Measurements from ENCODE around the gene CNR2.
"Not testable (repeated sequence)": the region's sequence is repeated elsewhere in the genome, so short reads cannot be mapped to it uniquely, and the experiment has no call there.

Gene CNR2

GRCh38 chr1:23879809-23880208 lies 33.4 kb downstream of the CNR2 start:
- no peak for DNase-seq

- no peak for DNase-seq
Observed at GRCh38 chr1:23878668-23879067, 34.5 kb downstream of the CNR2 start.

DNA sequence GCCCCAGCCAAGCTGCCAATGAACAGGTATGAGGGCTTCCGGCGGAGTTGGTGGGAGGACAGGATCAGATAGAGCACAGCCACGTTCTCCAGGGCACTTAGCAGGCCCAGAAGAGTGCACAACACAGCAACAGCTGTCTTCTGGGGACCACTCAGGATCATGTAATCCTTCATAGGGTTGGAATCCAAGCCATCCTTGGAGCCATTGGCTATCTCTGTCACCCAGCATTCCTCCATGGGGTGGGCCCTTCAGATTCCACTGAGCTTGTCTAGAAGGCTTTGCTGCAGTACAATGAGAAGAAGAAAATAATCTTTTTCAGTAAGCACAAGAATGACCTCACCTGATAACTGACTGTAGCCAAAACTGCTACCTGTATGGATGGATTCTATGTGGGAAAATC lies 37.8 kb downstream of the CNR2 start:
- DNase-seq: no peak

GRCh38 chr1:23872421-23872820 lies 40.7 kb downstream of the CNR2 start:
- no peak for DNase-seq

DNA sequence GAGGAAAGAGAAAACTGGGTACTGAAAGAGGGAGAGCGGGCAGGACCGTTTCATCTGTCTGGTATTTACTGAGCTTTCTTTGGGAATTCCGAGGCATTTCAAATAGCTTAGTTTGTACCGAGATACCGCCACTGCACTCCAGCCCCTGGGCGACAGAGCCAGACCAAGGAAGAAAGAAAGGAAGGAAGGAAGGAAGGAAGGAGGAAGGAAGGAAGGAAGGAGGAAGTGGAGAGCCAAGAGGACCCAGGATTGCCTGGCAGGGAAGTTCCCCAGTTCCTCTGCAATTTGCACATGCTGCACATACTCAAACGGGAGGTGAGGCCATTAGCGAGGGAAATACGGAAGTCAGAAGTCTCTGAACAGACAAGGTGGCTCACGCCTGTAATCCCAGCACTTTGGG lies 44.1 kb downstream of the CNR2 start:
- DNase-seq: no peak

DNA sequence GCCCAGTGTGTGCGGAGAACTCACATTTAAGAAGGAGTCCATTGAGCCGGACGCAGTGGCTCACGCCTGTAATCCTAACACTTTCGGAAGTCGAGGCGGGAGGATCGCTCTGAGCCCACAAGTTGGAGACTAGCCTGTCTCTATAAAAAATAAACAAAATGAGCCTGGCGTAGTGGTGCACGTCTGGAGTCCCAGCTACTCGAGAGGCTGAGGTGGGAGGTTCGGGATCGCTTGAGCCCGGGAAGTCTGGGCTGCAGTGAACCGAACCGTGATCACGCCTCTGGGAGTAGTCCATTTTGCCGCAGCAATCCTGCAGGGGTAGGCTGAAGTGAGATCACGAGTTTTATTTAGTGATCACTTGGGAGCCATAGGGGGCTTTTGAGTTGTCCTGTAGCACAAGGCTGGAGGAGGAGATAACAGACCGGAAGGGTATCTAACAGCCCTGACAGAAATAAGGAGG lies 44.6 kb downstream of the CNR2 start:
- no peak for DNase-seq

DNA sequence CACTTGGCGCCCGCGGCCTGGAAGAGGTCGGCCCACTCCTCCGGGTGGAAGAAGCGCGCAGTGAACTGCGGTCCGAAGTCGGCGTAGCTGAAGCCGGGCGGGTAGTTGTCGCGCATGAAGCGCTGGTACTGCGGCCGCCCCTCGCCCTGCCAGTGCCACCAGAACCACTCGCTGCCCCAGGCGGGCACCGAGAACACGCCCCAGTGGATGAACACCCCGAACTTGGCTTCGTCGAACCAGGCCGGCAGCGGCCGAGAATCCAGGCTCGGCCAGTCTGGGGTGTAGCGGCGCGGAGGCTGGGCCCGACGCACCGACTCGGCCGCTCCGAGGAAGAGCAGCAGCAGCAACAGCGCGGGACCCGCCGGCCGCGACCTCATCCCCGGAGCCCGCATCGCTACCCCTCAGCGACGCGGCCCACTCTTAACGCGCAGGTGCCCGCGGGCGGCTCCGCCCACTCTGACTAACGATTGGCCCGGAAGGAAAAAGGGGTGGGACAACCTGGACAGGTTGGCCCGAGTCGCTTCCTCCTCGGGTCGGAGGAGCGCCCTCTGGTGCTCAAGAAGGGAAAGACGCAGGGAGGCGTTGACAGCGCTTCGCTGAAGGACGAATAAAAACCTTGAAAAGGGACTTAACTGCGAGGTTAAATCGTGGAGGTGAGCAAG lies 45.1 kb downstream of the CNR2 start, which contains the start of gene FUCA1:
Gene FUCA1 (minus strand): TSS at position 396 of the 662 bp plus-strand sequence. CDS start 4 bp downstream, at position 392.
- DNase-seq: peak; percentile 85

- DNase-seq: no peak
Observed at GRCh38 chr1:23867542-23867894, 45.6 kb downstream of the CNR2 start.

- peak; percentile 49 for DNase-seq
Observed at GRCh38 chr1:23865543-23865930, 47.6 kb downstream of the CNR2 start.

DNA sequence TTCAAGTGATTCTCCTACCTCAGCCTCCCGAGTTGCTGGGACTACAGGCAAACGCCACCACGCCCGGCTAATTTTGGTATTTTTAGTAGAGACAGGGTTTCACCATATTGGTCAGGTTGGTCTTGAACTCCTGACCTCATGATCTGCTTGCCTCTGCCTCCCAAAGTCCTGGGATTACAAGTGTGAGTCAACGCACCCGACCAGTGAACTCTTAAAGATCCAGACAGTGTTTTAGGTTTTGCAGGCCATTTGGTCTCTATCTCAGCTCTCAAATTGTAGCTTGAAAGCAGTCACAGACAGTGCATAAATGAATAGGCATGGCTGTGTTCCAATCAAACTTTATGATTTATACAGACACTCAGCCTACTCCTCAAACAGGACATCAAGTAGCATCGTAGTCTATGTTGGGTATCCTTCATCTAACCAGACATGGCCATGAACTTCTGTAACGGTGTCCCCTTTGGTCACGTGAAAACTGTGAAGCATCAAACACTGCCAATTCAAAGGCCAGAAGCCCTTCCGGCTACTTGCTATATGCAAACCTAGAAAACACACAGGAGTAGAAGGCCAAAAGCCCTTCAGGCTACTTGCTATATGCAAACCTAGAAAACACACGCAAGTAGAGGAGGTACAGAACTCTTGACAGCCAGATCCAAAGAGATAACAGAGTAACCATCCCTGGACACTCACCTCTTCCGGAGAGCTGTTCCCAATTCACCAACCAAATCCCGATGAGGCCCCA lies 48.2 kb downstream of the CNR2 start:
- no peak for DNase-seq

GRCh38 chr1:23862640-23863039 lies 50.5 kb downstream of the CNR2 start:
- DNase-seq: no peak

- DNase-seq: no peak
Observed at GRCh38 chr1:23854568-23854967, 58.6 kb downstream of the CNR2 start.

GRCh38 chr1:23853124-23853523 lies 60.0 kb downstream of the CNR2 start:
- not testable (repeated sequence) for DNase-seq

- DNase-seq: not testable (repeated sequence)
Observed at GRCh38 chr1:23851406-23851805, 61.8 kb downstream of the CNR2 start.

GRCh38 chr1:23848673-23849616 lies 64.2 kb downstream of the CNR2 start:
- no peak for DNase-seq

DNA sequence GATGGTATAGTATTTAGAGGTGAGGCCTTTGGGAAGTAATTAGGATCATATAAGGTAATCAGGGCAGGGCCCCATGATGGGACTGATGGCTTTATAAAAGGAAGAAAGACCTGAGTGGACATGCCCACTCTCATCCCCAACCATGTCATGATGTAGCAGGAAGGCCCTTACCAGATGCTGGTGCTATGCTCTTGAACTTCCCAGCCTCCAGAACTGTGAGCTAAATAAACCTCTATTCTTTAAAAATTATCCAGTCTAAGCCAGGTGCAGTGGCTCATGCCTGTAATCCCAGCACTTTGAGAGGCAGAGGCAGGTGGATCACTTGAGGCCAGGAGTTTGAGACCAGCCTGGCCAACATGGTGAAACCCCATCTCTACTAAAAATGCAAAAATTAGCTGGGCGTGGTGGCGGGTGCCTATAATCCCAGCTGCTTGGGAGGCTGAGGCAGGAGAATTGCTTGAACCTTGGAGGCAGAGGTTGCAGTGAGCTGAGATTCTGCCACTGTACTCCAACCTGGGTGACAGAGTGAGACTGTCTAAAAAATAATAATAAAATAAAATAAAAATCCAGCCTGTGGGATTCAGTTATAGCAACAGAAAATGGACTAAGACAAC lies 65.6 kb downstream of the CNR2 start:
- DNase-seq: not testable (repeated sequence)

- DNase-seq: no peak
Observed at GRCh38 chr1:23845163-23845562, 68.0 kb downstream of the CNR2 start.

- no peak for DNase-seq
Observed at GRCh38 chr1:23843644-23844043, 69.5 kb downstream of the CNR2 start.

DNA sequence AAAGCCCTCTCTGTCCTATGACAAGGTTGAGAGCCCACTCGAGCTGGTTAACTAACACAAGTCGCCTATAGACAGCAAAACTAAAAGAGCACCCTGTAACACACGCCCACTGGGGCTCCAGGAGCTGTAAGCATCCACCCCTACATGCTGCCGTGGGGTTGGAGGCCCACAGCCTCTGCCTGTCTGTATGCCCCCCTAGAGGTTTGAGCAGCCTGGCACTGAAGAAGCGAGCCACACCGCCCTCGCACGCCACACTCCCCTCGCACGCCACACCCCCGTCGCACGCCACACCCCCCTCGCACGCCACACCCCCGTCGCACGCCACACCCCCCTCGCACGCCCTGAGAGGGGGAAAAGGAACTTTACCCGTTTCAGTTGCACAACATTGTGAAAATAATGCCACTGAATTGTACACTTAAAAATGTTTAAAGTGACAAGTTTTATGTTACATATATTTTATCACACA lies 74.7 kb downstream of the CNR2 start:
- DNase-seq: peak; percentile 33

GRCh38 chr1:23837908-23838307 lies 75.3 kb downstream of the CNR2 start:
- DNase-seq: no peak

DNA sequence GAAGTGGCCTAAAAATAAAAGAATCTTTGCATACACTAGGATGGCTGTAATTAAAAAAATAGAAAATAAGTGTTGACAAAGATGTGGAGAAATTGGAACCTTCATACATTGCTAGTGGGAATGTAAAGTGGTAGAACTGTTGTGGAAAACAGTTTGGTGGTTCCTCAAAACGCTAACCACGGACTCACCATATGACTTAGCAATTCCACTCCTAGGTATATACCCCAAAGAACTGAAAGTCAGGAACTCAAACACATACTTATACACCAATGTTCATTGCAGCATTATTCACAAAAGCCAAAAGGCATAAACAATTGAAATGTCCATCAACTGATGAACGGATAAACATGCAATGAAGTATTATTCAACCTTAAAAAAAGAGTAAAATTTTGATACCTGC lies 77.1 kb downstream of the CNR2 start:
- DNase-seq: peak; percentile 13

GRCh38 chr1:23834156-23834555 lies 79.0 kb downstream of the CNR2 start:
- DNase-seq: not testable (repeated sequence)

GRCh38 chr1:23827717-23828116 lies 85.4 kb downstream of the CNR2 start:
- DNase-seq: no peak
